Activated B cell treated with CpG ODN at 0.5 μM for 24 hours (primary cell): ENCODE results near the gene IMMT. TPM values are rescaled to one million over a fixed set of nuclear protein-coding genes. Genes with fewer than 3 reads are reported as not detected.

Experiments
- ATAC-seq: fragments of 200-7000 bp; cut with Tn5 transposase; one replicate; pipeline ENCODE4 v1.10.0; 2021; ENCODE audit warnings: low read depth, mild to moderate bottlenecking, moderate library complexity
- CTCF ChIA-PET: fragments of 350-600 bp; sonication (Branson Sonifier 250); formaldehyde crosslinking; loops from one replicate; lab custom pipeline; 2021; ENCODE audit warnings: antibody characterized with exemption; lab: Charles Lee
- POLR2A ChIA-PET: fragments of 350-600 bp; sonication (Branson Sonifier 250); formaldehyde crosslinking; loops from one replicate; lab custom pipeline; 2021; ENCODE audit warnings: antibody characterized with exemption; lab: Charles Lee
- DNase-seq: peaks from one replicate; pipeline ENCODE4 v3.0.0; 2022
- H3K27ac Mint-ChIP-seq: one replicate; pipeline ENCODE4 v1.8.0; 2020; ENCODE audit warnings: mixed read lengths
- H3K27me3 Mint-ChIP-seq: one replicate; pipeline ENCODE4 v1.8.0; 2021; ENCODE audit warnings: mixed read lengths
- H3K36me3 Mint-ChIP-seq: one replicate; pipeline ENCODE4 v1.8.0; 2021; ENCODE audit warnings: low read depth, mixed read lengths
- H3K4me1 Mint-ChIP-seq: one replicate; pipeline ENCODE4 v1.8.0; 2021; ENCODE audit warnings: mixed read lengths
- H3K4me3 Mint-ChIP-seq: one replicate; pipeline ENCODE4 v1.8.0; 2020; ENCODE audit warnings: mild to moderate bottlenecking, mixed read lengths
- H3K9me3 Mint-ChIP-seq: one replicate; pipeline ENCODE4 v1.8.0; 2020; ENCODE audit warnings: mixed read lengths
- intact Hi-C: fragments of 100-400 bp; cut with micrococcal nuclease; formaldehyde crosslinking; loops from one replicate; pipeline ENCODE4 v1.15.1; 2024
- total RNA-seq: library from RNA; stranded (reverse); gene quantifications from 2 replicates; pipeline ENCODE4 v1.2.3, GENCODE V29; 2022
- TF ChIP-seq, protein P1 (sequence below): fragments of 200-600 bp; IDR thresholded peaks from one replicate; pipeline ENCODE4 v1.8.0; 2022; ENCODE audit warnings: antibody characterized with exemption, mild to moderate bottlenecking

IMMT gene
- total RNA-seq, 1 donor from 2014 or later, result 93.0 TPM

DNA sequence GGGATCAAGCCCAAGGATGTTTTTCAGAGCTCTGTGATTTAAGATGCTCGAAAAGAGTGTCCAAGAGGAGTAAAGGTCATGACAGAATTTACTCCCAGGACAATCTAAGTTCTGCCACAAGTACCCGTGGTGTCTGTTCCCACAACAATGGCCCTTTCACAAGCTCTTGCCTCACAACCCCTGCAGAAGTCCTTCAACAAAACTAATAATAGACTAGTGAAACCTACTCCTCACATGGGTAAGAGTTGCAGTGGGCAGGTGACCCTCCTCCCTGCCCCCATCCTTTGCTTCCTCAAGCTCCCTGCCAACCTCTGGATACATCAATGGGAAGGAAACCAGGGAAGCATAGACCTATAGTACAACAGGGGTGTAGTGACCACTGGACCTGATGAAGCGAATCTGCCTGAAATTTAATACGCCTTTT lies 54.3 kb downstream of the IMMT start:
- ATAC-seq, result no peak
- H3K36me3 Mint-ChIP-seq, result peaks cover 92% of the 10 kb centered on the region
- H3K27me3 Mint-ChIP-seq, result no peaks in the 10 kb centered on the region
- H3K4me1 Mint-ChIP-seq, result no peaks in the 10 kb centered on the region
- intact Hi-C loops, result no loop called here
- no peak overlapping the region for H3K4me3 Mint-ChIP-seq
- ChIA-PET CTCF (no interaction called here), POLR2A (no interaction called here)
- no peaks in the 10 kb centered on the region for H3K9me3 Mint-ChIP-seq
- TF ChIP-seq, protein P1, sequence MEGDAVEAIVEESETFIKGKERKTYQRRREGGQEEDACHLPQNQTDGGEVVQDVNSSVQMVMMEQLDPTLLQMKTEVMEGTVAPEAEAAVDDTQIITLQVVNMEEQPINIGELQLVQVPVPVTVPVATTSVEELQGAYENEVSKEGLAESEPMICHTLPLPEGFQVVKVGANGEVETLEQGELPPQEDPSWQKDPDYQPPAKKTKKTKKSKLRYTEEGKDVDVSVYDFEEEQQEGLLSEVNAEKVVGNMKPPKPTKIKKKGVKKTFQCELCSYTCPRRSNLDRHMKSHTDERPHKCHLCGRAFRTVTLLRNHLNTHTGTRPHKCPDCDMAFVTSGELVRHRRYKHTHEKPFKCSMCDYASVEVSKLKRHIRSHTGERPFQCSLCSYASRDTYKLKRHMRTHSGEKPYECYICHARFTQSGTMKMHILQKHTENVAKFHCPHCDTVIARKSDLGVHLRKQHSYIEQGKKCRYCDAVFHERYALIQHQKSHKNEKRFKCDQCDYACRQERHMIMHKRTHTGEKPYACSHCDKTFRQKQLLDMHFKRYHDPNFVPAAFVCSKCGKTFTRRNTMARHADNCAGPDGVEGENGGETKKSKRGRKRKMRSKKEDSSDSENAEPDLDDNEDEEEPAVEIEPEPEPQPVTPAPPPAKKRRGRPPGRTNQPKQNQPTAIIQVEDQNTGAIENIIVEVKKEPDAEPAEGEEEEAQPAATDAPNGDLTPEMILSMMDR, result no peak
- H3K27ac Mint-ChIP-seq, result no peak overlapping the region
- DNase-seq, result no peak

GRCh38 chr2:86139981-86140380 lies 55.3 kb downstream of the IMMT start:
- Mint-ChIP-seq H3K27me3 (no peaks in the 10 kb centered on the region), H3K4me3 (no peak overlapping the region), H3K4me1 (no peaks in the 10 kb centered on the region), H3K9me3 (no peaks in the 10 kb centered on the region), H3K27ac (no peak overlapping the region), H3K36me3 (peaks cover 92% of the 10 kb centered on the region)
- POLR2A ChIA-PET, result no interaction called here
- ATAC-seq (no peak), DNase-seq (no peak)
- TF ChIP-seq, protein P1, result no peak
- CTCF ChIA-PET, result no interaction called here
- intact Hi-C loops, result no loop called here

DNA sequence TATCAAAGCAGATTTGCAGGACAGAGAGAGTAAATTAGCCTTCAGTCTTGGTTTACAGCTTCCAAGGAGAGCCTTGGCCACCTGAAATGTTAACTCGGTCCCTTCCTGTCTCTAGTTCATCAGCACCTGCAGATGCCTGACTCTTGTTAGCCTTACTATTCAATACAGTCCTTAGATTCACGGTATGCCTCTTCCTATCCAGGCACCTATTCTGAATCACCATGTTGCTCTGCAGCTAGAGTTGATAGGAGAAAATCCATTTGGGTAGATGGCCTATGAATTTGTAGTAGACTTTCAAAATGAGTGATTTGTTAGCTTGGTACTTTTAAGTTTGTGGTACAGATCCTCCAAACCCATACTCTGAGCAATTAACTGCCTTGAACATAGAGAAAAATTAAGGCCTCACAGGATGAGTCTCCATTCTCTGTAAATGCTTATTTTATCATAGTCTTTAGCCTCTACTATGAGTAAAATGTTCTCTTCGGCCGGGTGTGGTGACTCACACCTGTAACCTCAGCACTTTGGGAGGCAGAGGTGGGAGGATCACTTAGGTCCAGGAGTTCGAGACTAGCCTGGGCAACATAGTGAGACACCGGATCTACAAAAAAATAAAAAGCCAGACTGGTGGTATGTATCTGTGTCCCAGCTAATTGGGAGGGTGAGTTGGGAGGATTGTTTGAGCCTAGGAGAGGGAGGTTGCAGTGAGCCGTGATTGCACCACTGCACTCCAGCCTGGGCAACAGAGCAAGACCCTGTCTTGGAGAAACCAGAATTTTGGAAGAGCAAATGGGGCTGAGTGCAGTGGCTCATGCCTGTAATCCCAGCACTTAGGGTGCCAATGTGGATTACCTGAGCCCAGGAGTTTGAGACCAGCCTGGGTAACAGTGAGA lies 56.3 kb downstream of the IMMT start:
- TF ChIP-seq, protein P1, result no peak
- H3K27me3 Mint-ChIP-seq, result no peaks in the 10 kb centered on the region
- H3K27ac Mint-ChIP-seq, result peak overlapping the region; percentile 19
- peaks cover 92% of the 10 kb centered on the region for H3K36me3 Mint-ChIP-seq
- ChIA-PET CTCF (interaction anchor here (1.1 kb wide), 1 partner anchor 23 kb away, joined by 3 read pairs; no protein-coding TSS in a partner anchor), POLR2A (no interaction called here)
- H3K9me3 Mint-ChIP-seq, result no peaks in the 10 kb centered on the region
- no peaks in the 10 kb centered on the region for H3K4me1 Mint-ChIP-seq
- DNase-seq, result no peak
- ATAC-seq, result no peak
- no peak overlapping the region for H3K4me3 Mint-ChIP-seq
- intact Hi-C loops, result no loop called here

- H3K9me3 Mint-ChIP-seq, result no peaks in the 10 kb centered on the region
- ChIA-PET CTCF (interaction anchor here (1.6 kb wide), 1 partner anchor 237 kb away, joined by 3 read pairs; no protein-coding TSS in a partner anchor), POLR2A (no interaction called here)
- ATAC-seq (no peak), DNase-seq (no peak)
- intact Hi-C loops, result no loop called here
- no peaks in the 10 kb centered on the region for H3K4me1 Mint-ChIP-seq
- H3K36me3 Mint-ChIP-seq, result peaks cover 99% of the 10 kb centered on the region
- H3K4me3 Mint-ChIP-seq, result no peak overlapping the region
- TF ChIP-seq, protein P1, result no peak
- no peak overlapping the region for H3K27ac Mint-ChIP-seq
- no peaks in the 10 kb centered on the region for H3K27me3 Mint-ChIP-seq
Measured at GRCh38 chr2:86136141-86136540, 59.1 kb downstream of the IMMT start.

DNA sequence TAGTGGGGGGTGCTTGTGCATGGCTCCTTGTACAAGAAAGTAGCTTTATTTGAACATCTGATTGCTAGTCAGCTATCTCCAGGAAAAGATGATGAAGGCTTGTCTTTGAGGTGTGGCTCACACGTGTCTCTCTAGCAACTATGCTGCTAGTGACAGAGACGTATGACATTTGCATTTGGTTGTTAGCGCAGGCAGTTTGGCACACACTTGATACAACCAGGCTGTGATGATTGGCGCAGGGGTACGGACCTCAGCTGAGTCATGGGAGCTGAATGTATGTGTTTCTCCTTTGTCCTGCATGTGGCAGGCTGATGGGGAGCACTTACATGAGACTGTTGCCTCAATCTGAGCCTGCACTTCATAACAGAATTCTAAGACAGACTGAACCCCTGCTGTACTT lies 59.6 kb downstream of the IMMT start:
- Mint-ChIP-seq H3K4me3 (no peak overlapping the region), H3K36me3 (peaks cover 98% of the 10 kb centered on the region), H3K9me3 (no peaks in the 10 kb centered on the region), H3K27ac (no peak overlapping the region), H3K27me3 (no peaks in the 10 kb centered on the region), H3K4me1 (no peaks in the 10 kb centered on the region)
- CTCF ChIA-PET, result no interaction called here
- intact Hi-C loops, result no loop called here
- TF ChIP-seq, protein P1, result no peak
- DNase-seq (no peak), ATAC-seq (no peak)
- POLR2A ChIA-PET, result no interaction called here
